HG02840 (cell line): ENCODE measurements around the gene CCDC85C.

Experiments
- ATAC-seq: cut with Tn5 transposase; IDR thresholded peaks from one replicate; pipeline ENCODE4 v1.9.1; 2021; ENCODE audit warnings: mild to moderate bottlenecking, moderate library complexity, moderate number of reproducible peaks; ENCODE audit not compliant: unreplicated experiment, low FRiP score

Gene CCDC85C

GRCh38 chr14:99632410-99633035 is 28.5 kb upstream of the CCDC85C start:
- no peak for ATAC-seq

DNA sequence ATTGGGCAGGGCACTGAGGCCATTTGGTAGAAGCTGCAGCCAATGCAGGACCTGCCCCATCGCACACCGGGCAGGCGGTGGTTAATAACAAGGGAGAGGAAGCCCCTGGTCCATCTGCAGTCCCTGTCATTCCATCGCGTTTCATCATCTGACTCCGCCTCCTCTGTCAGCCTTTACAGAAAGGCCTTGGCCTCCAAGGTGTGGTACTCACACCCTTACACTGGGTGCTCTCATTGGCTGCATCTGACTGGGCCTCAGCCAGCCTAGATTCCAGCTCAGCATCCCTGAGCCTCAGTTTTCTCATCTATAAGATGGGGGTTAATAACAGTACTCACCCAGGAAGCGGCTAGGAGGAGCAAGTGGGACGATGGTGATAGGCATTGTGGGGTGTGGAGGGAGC is 26.2 kb upstream of the CCDC85C start:
- no peak for ATAC-seq

DNA sequence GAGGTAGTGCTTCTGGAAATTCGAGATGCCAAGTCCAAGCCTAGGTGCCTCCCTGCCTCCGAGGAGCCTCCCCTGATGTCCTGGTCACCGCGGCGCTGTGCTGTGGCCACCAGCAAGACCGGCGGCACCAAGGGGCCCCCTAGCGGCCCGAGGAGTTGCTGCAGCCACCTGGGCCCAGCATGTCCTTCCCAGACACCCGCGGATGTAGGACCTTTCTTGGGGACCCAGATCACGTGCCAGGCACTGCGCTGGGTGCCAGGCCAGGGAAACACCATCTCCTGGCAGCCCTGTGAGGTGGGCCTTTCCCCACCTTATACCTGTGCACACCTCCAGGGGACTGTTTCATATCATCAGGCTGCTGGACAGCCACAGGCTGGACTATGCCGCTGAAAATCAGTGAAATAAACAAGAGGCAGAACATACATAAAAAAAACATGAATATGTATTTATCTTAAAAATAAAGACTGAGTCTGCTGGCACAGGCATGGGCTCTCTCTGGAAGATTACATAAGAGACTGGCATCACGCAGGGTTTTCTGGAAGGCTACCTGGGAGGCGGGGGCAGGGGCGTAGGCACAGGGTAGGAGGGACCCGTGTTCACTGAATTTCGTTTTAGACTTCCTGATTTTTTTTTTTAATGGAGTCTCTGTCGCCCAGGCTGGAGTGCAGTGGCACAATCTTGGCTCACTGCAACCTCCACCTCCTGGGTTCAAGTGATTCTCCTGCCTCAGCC is 25.0 kb upstream of the CCDC85C start:
- no peak for ATAC-seq

GRCh38 chr14:99627510-99628381 is 23.7 kb upstream of the CCDC85C start:
- ATAC-seq, result no peak

- no peak for ATAC-seq
Measured at GRCh38 chr14:99627100-99627499, 23.1 kb upstream of the CCDC85C start.

DNA sequence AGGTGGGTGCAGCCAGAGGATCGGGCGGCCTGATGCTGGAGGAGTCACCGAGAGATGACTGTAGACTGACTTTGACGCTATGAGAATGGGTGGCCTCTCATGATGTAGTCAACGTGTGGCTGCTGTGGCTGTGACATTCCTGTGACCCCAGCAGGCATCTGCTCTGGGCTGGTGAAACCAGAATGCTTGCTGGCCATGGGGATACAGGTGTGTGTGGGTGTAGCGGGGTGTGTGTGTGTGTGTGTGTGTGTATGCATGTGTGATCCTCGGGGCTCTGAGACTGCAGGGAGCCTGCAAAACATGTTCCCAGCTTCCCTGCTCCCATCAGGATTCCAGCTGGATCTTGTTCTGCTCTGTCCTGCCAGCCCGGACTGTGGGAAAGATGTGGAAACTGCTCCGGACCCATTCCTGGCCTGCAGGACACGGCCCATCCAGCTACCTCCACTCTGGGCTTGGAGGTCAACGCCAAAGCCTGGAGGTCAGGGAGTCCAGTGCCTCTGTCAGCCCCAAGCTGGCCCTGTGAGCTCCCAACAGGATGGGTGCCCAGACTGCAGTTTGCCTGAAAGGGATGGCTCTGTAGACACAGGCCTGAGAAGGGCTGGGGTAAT is 22.1 kb upstream of the CCDC85C start:
- no peak for ATAC-seq

- no peak for ATAC-seq
Measured at GRCh38 chr14:99625476-99625875, 21.5 kb upstream of the CCDC85C start.

DNA sequence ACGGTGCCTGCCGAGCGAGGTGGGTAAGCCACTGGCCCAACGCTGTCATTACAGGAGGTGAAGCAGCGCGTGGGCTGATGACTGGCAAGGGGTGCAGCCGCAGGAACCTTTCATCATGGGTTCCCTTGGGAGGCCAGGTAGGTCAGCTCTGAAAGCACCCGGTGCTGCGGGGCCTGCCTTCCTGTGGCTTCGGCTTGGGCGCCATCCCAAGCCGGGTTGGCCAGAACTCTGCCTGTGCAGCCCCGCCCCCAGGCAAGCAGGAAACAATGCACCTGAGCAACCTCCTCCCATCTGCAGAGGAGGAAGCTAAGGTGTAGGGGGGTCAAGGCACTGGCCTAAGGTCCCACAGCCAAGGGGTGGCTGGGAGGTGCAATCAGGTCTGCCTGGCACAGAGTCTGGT is 21.0 kb upstream of the CCDC85C start:
- no peak for ATAC-seq

- no peak for ATAC-seq
Measured at GRCh38 chr14:99624024-99624423, 20.0 kb upstream of the CCDC85C start.

- no peak for ATAC-seq
Measured at GRCh38 chr14:99621948-99622347, 17.9 kb upstream of the CCDC85C start.

GRCh38 chr14:99619835-99620834 is 16.1 kb upstream of the CCDC85C start:
- ATAC-seq, result no peak

DNA sequence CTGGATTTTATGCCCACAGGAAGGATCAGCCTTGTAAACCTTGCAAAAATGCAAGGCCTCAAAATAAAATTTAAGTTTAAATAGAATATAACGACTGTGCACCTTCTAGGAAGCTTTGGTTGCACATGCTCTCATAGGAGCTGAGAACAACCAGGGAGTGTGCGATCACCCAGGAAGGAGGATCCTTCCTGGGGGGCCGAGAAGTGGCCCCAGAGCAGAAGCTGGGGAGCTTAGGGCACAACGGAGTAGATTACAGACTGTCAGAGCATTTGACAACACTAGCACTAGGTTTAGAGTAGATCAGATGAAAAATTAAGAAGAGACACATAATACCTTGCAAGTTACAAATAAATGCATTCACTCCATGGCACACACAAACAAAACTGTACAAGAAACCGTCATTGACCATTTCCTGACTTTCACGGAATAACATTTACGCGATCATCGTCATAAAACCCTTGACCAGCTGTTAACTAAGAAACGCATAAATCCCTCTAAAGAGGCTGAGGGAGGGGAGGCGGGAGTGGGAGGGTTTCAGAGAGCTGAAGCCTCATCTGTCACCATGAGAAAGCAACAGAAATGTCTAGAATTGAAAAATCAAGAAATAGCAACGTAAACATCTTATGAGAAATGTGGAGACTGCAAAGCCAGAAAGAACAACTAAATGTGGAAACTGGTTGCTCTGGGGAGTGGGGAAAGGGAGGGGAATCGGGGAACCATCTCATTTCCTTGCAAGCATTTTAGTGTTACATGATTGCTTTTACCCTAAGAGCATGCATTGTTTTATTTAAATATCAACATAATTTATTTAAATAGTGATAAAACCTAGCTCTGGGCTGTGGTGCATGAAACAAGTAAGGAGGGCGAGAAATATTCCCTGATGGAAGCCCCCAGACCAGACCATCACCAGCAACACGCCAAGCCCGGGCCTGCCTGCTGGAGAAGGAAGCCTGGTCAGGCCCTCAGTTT is 13.1 kb upstream of the CCDC85C start:
- no peak for ATAC-seq

- ATAC-seq, result no peak
Measured at GRCh38 chr14:99615497-99616157, 11.6 kb upstream of the CCDC85C start.

DNA sequence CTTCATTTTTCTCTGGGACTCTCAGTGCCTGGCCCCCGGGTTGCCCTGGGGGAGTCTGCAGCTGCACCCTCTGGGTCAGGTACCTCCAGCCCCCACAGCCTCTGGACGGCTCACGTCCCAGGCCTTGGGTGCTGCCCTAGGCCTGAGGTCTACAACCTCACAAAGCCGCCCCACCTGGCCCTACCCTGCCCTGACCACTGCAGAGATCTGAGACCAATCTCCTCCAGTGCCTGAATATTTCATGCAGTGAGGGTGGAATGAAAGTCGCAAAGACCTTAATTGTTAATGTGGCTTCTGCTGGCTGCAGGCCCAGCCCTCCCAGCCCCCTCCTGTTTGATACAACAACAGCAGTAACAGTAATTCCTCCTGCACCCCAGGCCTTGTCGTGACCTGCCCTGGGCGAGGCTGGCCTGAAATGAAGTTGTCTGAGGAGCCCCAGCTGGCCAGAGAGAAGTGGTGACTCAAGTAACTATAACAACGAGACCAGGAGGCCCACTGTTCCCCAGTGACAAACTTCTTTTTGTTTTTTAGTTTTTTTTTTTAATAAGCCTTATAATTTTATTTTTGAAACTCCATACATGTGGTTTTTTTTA is 8.8 kb upstream of the CCDC85C start:
- ATAC-seq, result no peak

DNA sequence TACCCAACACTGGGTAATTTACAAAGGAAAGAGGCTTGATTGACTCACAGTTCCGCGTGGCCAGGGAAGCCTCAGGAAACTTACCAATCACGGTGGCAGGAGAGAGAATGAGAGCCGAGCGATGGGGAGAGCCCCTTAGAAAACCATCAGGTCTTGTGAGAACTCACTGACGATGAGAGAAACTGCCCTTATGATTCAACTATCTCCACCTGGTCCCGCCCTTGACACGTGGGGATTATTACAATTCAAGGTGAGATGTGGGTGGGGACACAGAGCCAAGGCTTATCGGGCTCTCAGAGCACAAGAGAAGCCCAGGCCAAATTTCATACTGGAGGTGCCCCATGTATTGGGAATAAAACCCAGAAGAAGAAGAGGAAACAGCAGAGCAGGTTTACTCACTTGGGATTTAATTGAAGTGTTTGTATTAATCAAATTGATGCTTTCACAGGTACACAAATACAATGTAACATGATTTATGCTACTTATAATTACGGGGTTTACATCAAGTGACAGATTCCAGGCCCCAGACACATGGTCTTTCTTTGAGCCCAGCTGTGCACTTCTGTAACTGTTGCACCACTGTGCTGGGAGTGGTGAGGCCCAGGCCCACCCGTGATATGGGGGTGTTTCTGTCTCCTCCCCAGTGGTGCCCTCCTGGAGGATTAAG is 8.2 kb upstream of the CCDC85C start:
- ATAC-seq, result no peak

DNA sequence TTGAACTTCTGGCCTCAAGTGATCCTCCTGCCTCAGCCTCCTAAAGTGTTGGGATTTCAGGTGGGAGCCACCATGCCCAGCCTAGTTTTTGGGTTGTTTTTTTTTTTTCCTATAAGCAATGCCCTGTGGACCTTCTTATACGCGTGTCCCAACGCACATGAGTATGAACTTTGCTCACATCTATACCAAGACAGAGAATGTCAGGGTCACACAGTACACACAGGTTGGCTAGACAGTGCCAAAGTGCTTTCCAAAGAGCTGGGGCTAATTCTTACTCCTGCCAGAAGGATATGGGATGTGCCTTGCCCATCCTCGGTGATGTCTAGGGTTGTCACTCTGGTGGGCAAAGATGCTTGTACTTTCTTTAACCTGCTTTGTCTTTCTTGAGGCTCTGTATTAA is 7.6 kb upstream of the CCDC85C start:
- no peak for ATAC-seq
